Natural killer cell (primary cell): Measurements from ENCODE around the gene DUSP10. TPM values are rescaled to one million over a fixed set of nuclear protein-coding genes. Genes with fewer than 3 reads are reported as not detected.

ENCODE experiments used
- ATAC-seq, 3 donors: fragments of 150-1000 bp in 2 of 3; fragments of 200-7000 bp in 1 of 3; cut with Tn5 transposase; 1 replicate in 1 of 3; 2 replicates in 2 of 3; pipeline ENCODE4 v1.10.0; 2021; ENCODE audit warnings: mild to moderate bottlenecking in 2 of 3, moderate library complexity in 2 of 3
- DNase-seq, 2 donors: peaks; one replicate each; pipeline versions ENCODE4 v3.0.0 to v3.0.0-alpha.2; 2013 to 2021; ENCODE audit warnings: mixed read lengths in 1 of 2
- H3K27ac ChIP-seq: one replicate; pipeline ENCODE4 v1.5.1; 2013; ENCODE audit warnings: mild to moderate bottlenecking, low read length
- H3K27me3 ChIP-seq: one replicate; pipeline ENCODE4 v1.6.1; 2013; ENCODE audit warnings: low read length; ENCODE audit not compliant: control insufficient read depth, insufficient read depth
- H3K36me3 ChIP-seq: one replicate; pipeline ENCODE4 v1.6.1; 2013; ENCODE audit warnings: low read length; ENCODE audit not compliant: control insufficient read depth, insufficient read depth
- H3K4me1 ChIP-seq: one replicate; pipeline ENCODE4 v1.6.1; 2013; ENCODE audit warnings: low read length; ENCODE audit not compliant: control insufficient read depth, insufficient read depth
- H3K4me3 ChIP-seq: one replicate; pipeline ENCODE4 v1.5.1; 2013; ENCODE audit warnings: low read length
- H3K9me3 ChIP-seq: one replicate; pipeline ENCODE4 v1.6.1; 2013; ENCODE audit warnings: low read length; ENCODE audit not compliant: control insufficient read depth, insufficient read depth
- H3K27ac Mint-ChIP-seq, 2 donors: one replicate each; pipeline ENCODE4 v1.8.0; 2022; ENCODE audit warnings: mild to moderate bottlenecking in 2 of 2, mixed read lengths in 2 of 2, moderate library complexity in 1 of 2
- H3K27me3 Mint-ChIP-seq, 2 donors: one replicate each; pipeline ENCODE4 v1.8.0; 2022; ENCODE audit warnings: low read depth in 2 of 2, mixed read lengths in 2 of 2
- H3K36me3 Mint-ChIP-seq: one replicate; pipeline ENCODE4 v1.8.0; 2022; ENCODE audit warnings: mixed read lengths
- H3K4me1 Mint-ChIP-seq, 2 donors: one replicate each; pipeline ENCODE4 v1.8.0; 2022; ENCODE audit warnings: mixed read lengths in 2 of 2
- H3K4me3 Mint-ChIP-seq: one replicate; pipeline ENCODE4 v1.8.0; 2022; ENCODE audit warnings: mild to moderate bottlenecking, moderate library complexity, mixed read lengths
- H3K9me3 Mint-ChIP-seq, 2 donors: one replicate each; pipeline ENCODE4 v1.8.0; 2022; ENCODE audit warnings: mixed read lengths in 2 of 2
- WGBS: methylation state at CpG from one replicate; pipeline ENCODE4 v1.1.7; 2013; ENCODE audit warnings: missing lambda C conversion rate; ENCODE audit not compliant: insufficient coverage; 5-methylcytosine and 5-hydroxymethylcytosine counted together
- intact Hi-C: fragments of 100-400 bp; cut with micrococcal nuclease; formaldehyde crosslinking; loops from one replicate; pipeline ENCODE4 v1.14.2; 2022
- total RNA-seq, 4 donors: library from RNA; stranded (reverse); fragments of 120-200 nt in 1 of 4; gene quantifications; one replicate each; pipeline versions ENCODE4 v1.2.3 to v1.2.4, GENCODE V29; 2013 to 2022
- TF ChIP-seq, protein P1 (sequence below): fragments of 200-600 bp; IDR thresholded peaks from one replicate; pipeline ENCODE4 v1.8.0; 2022; ENCODE audit warnings: antibody characterized with exemption

DUSP10 gene
- total RNA-seq, 3 donors from 2014 or later (not counting 1 experiment from before 2014, with no cell fraction given): 109 to 231 (median 210) TPM

DNA sequence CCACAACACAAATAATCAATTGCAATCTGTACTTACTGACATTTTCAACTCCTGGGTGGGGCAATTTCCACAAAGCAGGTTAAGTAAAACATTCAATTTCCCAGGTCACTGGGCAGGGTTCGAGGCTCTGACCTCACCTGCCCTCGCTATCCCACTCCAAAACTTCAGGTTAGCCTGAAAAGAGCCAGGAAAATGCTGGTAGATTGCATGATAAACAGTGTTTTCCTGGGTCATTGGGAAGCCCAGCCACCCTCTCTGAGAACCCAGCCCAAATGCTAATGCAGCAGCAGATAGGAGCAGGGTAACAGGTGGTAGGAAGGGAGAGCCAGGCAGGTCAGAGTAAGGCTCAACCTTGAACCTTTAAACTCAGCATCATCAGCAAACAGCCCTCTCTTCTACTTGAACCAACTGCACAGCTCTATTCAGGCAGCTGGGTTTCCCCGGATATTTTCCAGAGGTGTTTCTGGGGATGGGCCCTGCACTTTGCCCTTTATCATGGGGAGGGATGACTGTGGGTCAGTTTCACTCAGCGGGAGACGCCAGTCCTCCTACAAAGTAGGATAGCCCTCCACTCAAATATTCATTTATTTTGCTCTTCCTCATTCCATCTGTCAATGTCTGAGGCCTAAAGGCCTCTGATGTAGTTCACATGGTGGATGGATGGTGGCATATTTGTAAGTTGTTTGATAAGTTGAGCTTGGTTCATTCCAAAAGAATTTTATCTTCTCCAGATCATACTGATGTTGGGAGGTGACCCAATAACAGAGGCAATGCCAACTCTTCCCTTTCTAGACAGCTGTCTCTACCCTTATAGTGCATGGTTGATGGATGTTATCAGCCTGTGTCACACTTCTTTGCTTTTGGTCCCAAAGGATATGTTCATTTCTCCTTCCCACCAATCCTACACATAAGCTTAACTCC is 65.7 kb downstream of the DUSP10 start:
- Mint-ChIP-seq H3K36me3 (peaks cover 15% of the 10 kb centered on the region), H3K4me3 (no peak overlapping the region)
- intact Hi-C loops: no loop called here

DNA sequence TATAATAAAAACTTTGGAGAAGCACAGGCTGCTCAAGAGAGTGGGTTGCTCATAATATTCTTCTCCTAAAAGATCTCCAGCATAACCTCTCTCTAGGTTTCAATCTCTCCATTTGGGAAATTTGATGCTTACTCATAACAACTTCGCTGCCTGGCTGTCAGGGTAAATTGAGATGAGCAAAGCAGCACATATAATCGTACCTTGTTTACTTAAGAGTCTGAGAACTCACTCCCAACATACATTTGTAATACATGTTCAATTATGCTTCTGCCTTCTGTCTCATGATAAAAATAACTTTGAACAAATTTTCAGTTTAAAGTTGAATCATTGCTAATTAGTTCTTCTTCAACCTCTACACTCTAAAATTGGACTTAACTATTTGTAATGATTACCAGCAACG is 68.9 kb downstream of the DUSP10 start:
- no peaks in the 10 kb centered on the region for H3K9me3 Mint-ChIP-seq
- no peaks in the 10 kb centered on the region for H3K4me1 ChIP-seq
- no peaks in the 10 kb centered on the region for H3K36me3 Mint-ChIP-seq
- DNase-seq (no peak), ATAC-seq (no peak)
- H3K27ac ChIP-seq: no peak overlapping the region
- 94% methylated on average over 3 of the region's 3 CpGs for WGBS
- no peak overlapping the region for H3K27ac Mint-ChIP-seq
- H3K27me3 Mint-ChIP-seq: peaks cover 3 to 13% of the 10 kb centered on the region in 2 donors
- H3K4me1 Mint-ChIP-seq: peaks cover 0 to 4% of the 10 kb centered on the region in 2 donors
- intact Hi-C loops: no loop called here
- TF ChIP-seq, protein P1, sequence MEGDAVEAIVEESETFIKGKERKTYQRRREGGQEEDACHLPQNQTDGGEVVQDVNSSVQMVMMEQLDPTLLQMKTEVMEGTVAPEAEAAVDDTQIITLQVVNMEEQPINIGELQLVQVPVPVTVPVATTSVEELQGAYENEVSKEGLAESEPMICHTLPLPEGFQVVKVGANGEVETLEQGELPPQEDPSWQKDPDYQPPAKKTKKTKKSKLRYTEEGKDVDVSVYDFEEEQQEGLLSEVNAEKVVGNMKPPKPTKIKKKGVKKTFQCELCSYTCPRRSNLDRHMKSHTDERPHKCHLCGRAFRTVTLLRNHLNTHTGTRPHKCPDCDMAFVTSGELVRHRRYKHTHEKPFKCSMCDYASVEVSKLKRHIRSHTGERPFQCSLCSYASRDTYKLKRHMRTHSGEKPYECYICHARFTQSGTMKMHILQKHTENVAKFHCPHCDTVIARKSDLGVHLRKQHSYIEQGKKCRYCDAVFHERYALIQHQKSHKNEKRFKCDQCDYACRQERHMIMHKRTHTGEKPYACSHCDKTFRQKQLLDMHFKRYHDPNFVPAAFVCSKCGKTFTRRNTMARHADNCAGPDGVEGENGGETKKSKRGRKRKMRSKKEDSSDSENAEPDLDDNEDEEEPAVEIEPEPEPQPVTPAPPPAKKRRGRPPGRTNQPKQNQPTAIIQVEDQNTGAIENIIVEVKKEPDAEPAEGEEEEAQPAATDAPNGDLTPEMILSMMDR: no peak
- no peaks in the 10 kb centered on the region for H3K9me3 ChIP-seq
- no peaks in the 10 kb centered on the region for H3K27me3 ChIP-seq
- H3K36me3 ChIP-seq: no peaks in the 10 kb centered on the region
- H3K4me3 ChIP-seq: no peak overlapping the region
- no peak overlapping the region for H3K4me3 Mint-ChIP-seq

More for the DNA sequence above, 65.7 kb downstream of the DUSP10 start:
- Mint-ChIP-seq H3K27me3 (no peaks in the 10 kb centered on the region), H3K9me3 (peaks cover 7 to 8% of the 10 kb centered on the region in 2 donors), H3K27ac (no peak overlapping the region), H3K4me1 (peaks cover 0 to 4% of the 10 kb centered on the region in 2 donors)
- Histone ChIP-seq H3K36me3 (no peaks in the 10 kb centered on the region), H3K4me1 (no peaks in the 10 kb centered on the region), H3K27me3 (no peaks in the 10 kb centered on the region), H3K9me3 (no peaks in the 10 kb centered on the region), H3K27ac (no peak overlapping the region), H3K4me3 (no peak overlapping the region)
- TF ChIP-seq, protein P1: no peak
- 86% methylated on average over 5 of the region's 5 CpGs for WGBS
- no peak for DNase-seq
- no peak for ATAC-seq

DNA sequence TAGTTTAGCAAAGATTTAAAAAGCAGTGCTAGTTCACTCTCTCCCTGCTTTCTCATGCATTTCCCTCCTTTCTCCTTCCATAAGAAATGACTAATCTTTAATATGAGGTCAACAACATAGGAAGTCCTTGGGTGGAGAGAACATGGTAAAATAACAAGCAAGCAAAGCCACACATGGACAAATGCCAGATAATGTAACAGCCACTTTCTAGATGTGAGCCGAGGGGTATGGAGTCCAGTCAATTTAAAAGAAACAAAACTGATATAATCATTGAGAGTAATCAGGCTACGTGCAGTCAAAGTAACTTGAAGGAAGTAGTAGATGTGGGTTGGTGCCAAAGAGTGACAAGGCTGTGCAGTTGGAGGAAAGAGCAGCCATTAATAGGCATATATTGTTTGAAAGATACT is 69.6 kb downstream of the DUSP10 start:
- Mint-ChIP-seq H3K36me3 (no peaks in the 10 kb centered on the region), H3K4me3 (no peak overlapping the region), H3K4me1 (peaks cover 0 to 4% of the 10 kb centered on the region in 2 donors), H3K9me3 (no peaks in the 10 kb centered on the region), H3K27ac (no peak overlapping the region), H3K27me3 (peaks cover 5 to 20% of the 10 kb centered on the region in 2 donors)
- no peak overlapping the region for H3K27ac ChIP-seq
- H3K36me3 ChIP-seq: no peaks in the 10 kb centered on the region
- TF ChIP-seq, protein P1: no peak
- no peak for ATAC-seq
- H3K4me1 ChIP-seq: no peaks in the 10 kb centered on the region
- no peak for DNase-seq
- WGBS: 75% methylated on average over 2 of the region's 2 CpGs
- H3K4me3 ChIP-seq: no peak overlapping the region
- no peaks in the 10 kb centered on the region for H3K9me3 ChIP-seq
- no peaks in the 10 kb centered on the region for H3K27me3 ChIP-seq
- intact Hi-C loops: no loop called here
